Activated naive CD8-positive, alpha-beta T cell treated with anti-CD3 and anti-CD28 coated beads, Interleukin-2, amount 50 U/mL, for 24 hours (primary cell): ENCODE measurements around the gene PTPRN2.

ENCODE experiments used
- ATAC-seq: fragments of 150-1000 bp; cut with Tn5 transposase; one replicate; pipeline ENCODE4 v1.10.0; 2021
- DNase-seq: peaks from one replicate; pipeline ENCODE4 v3.0.0; 2021
- H3K27ac Mint-ChIP-seq: one replicate; pipeline ENCODE4 v1.8.0; 2021; ENCODE audit warnings: mild to moderate bottlenecking, mixed read lengths
- H3K27me3 Mint-ChIP-seq: one replicate; pipeline ENCODE4 v1.8.0; 2021; ENCODE audit warnings: mixed read lengths
- H3K36me3 Mint-ChIP-seq: one replicate; pipeline ENCODE4 v1.8.0; 2021; ENCODE audit warnings: low read depth, mixed read lengths
- H3K4me1 Mint-ChIP-seq: one replicate; pipeline ENCODE4 v1.8.0; 2021; ENCODE audit warnings: mixed read lengths
- H3K4me3 Mint-ChIP-seq: one replicate; pipeline ENCODE4 v1.8.0; 2021; ENCODE audit warnings: mild to moderate bottlenecking, moderate library complexity, mixed read lengths
- H3K9me3 Mint-ChIP-seq: one replicate; pipeline ENCODE4 v1.8.0; 2021; ENCODE audit warnings: mixed read lengths

PTPRN2 gene

GRCh38 chr7:158125721-158126120 is 461.9 kb downstream of the PTPRN2 start:
- H3K4me1 Mint-ChIP-seq = no peaks in the 10 kb centered on the region
- H3K4me3 Mint-ChIP-seq = no peak overlapping the region
- H3K9me3 Mint-ChIP-seq = peaks cover 3% of the 10 kb centered on the region
- H3K27me3 Mint-ChIP-seq = no peaks in the 10 kb centered on the region
- no peak overlapping the region for H3K27ac Mint-ChIP-seq
- H3K36me3 Mint-ChIP-seq = no peaks in the 10 kb centered on the region
- DNase-seq (no peak), ATAC-seq (no peak)

GRCh38 chr7:158125091-158125490 is 462.5 kb downstream of the PTPRN2 start:
- Mint-ChIP-seq H3K27ac (no peak overlapping the region), H3K27me3 (no peaks in the 10 kb centered on the region), H3K9me3 (peaks cover 3% of the 10 kb centered on the region), H3K4me1 (no peaks in the 10 kb centered on the region), H3K36me3 (no peaks in the 10 kb centered on the region), H3K4me3 (no peak overlapping the region)
- ATAC-seq (no peak), DNase-seq (no peak)

GRCh38 chr7:158124671-158125079 is 462.9 kb downstream of the PTPRN2 start:
- Mint-ChIP-seq H3K4me1 (no peaks in the 10 kb centered on the region), H3K27ac (no peak overlapping the region), H3K9me3 (peaks cover 3% of the 10 kb centered on the region), H3K36me3 (no peaks in the 10 kb centered on the region), H3K27me3 (no peaks in the 10 kb centered on the region), H3K4me3 (no peak overlapping the region)
- ATAC-seq (no peak), DNase-seq (no peak)

- Mint-ChIP-seq H3K4me3 (no peak overlapping the region), H3K4me1 (no peaks in the 10 kb centered on the region), H3K27ac (no peak overlapping the region), H3K27me3 (no peaks in the 10 kb centered on the region), H3K36me3 (no peaks in the 10 kb centered on the region), H3K9me3 (peaks cover 9% of the 10 kb centered on the region)
- ATAC-seq (no peak), DNase-seq (no peak)
Observed at GRCh38 chr7:158123753-158124152, 463.9 kb downstream of the PTPRN2 start.

GRCh38 chr7:158123214-158123613 is 464.4 kb downstream of the PTPRN2 start:
- Mint-ChIP-seq H3K36me3 (no peaks in the 10 kb centered on the region), H3K4me1 (no peaks in the 10 kb centered on the region), H3K4me3 (no peak overlapping the region), H3K27ac (no peak overlapping the region), H3K27me3 (no peaks in the 10 kb centered on the region), H3K9me3 (peaks cover 9% of the 10 kb centered on the region)
- no peak for DNase-seq
- ATAC-seq = no peak

- no peaks in the 10 kb centered on the region for H3K4me1 Mint-ChIP-seq
- H3K27me3 Mint-ChIP-seq = no peaks in the 10 kb centered on the region
- H3K27ac Mint-ChIP-seq = no peak overlapping the region
- no peaks in the 10 kb centered on the region for H3K36me3 Mint-ChIP-seq
- H3K9me3 Mint-ChIP-seq = peaks cover 21% of the 10 kb centered on the region
- no peak for ATAC-seq
- no peak for DNase-seq
- no peak overlapping the region for H3K4me3 Mint-ChIP-seq
Observed at GRCh38 chr7:158121441-158122045, 466.1 kb downstream of the PTPRN2 start.

GRCh38 chr7:158120716-158121115 is 466.9 kb downstream of the PTPRN2 start:
- Mint-ChIP-seq H3K4me3 (no peak overlapping the region), H3K27me3 (no peaks in the 10 kb centered on the region)

GRCh38 chr7:158120316-158120715 is 467.3 kb downstream of the PTPRN2 start:
- Mint-ChIP-seq H3K9me3 (peaks cover 23% of the 10 kb centered on the region), H3K4me3 (no peak overlapping the region), H3K27me3 (no peaks in the 10 kb centered on the region), H3K27ac (no peak overlapping the region), H3K36me3 (no peaks in the 10 kb centered on the region), H3K4me1 (no peaks in the 10 kb centered on the region)
- DNase-seq (no peak), ATAC-seq (no peak)

More at GRCh38 chr7:158120716-158121115, 466.9 kb downstream of the PTPRN2 start:
- Mint-ChIP-seq H3K4me1 (no peaks in the 10 kb centered on the region), H3K9me3 (peaks cover 22% of the 10 kb centered on the region), H3K27ac (no peak overlapping the region), H3K36me3 (no peaks in the 10 kb centered on the region)
- DNase-seq (no peak), ATAC-seq (no peak)

- DNase-seq (no peak), ATAC-seq (no peak)
- H3K9me3 Mint-ChIP-seq = peaks cover 38% of the 10 kb centered on the region
- no peaks in the 10 kb centered on the region for H3K4me1 Mint-ChIP-seq
- no peaks in the 10 kb centered on the region for H3K36me3 Mint-ChIP-seq
- no peak overlapping the region for H3K27ac Mint-ChIP-seq
- no peaks in the 10 kb centered on the region for H3K27me3 Mint-ChIP-seq
- no peak overlapping the region for H3K4me3 Mint-ChIP-seq
Observed at GRCh38 chr7:158117341-158118222, 470.0 kb downstream of the PTPRN2 start.

- DNase-seq (no peak), ATAC-seq (no peak)
- no peak overlapping the region for H3K4me3 Mint-ChIP-seq
- H3K36me3 Mint-ChIP-seq = no peaks in the 10 kb centered on the region
- H3K27me3 Mint-ChIP-seq = no peaks in the 10 kb centered on the region
- H3K4me1 Mint-ChIP-seq = no peaks in the 10 kb centered on the region
- H3K27ac Mint-ChIP-seq = no peak overlapping the region
- H3K9me3 Mint-ChIP-seq = peaks cover 38% of the 10 kb centered on the region
Observed at GRCh38 chr7:158116235-158116634, 471.4 kb downstream of the PTPRN2 start.

- Mint-ChIP-seq H3K4me3 (no peak overlapping the region), H3K4me1 (no peaks in the 10 kb centered on the region), H3K36me3 (no peaks in the 10 kb centered on the region), H3K27ac (no peak overlapping the region), H3K27me3 (no peaks in the 10 kb centered on the region), H3K9me3 (peaks cover 38% of the 10 kb centered on the region)
- ATAC-seq = no peak
- DNase-seq = no peak
Observed at GRCh38 chr7:158114056-158114850, 473.4 kb downstream of the PTPRN2 start.

- no peak for DNase-seq
- no peak overlapping the region for H3K4me3 Mint-ChIP-seq
- no peak overlapping the region for H3K27ac Mint-ChIP-seq
Observed at GRCh38 chr7:158113321-158114025, 474.1 kb downstream of the PTPRN2 start.

GRCh38 chr7:158112571-158113320 is 474.9 kb downstream of the PTPRN2 start:
- Mint-ChIP-seq H3K4me1 (no peaks in the 10 kb centered on the region), H3K27me3 (peaks cover 3% of the 10 kb centered on the region), H3K36me3 (no peaks in the 10 kb centered on the region), H3K4me3 (no peak overlapping the region), H3K9me3 (peaks cover 36% of the 10 kb centered on the region), H3K27ac (no peak overlapping the region)
- no peak for DNase-seq
- no peak for ATAC-seq

More at GRCh38 chr7:158113321-158114025, 474.1 kb downstream of the PTPRN2 start:
- H3K9me3 Mint-ChIP-seq = peaks cover 36% of the 10 kb centered on the region
- no peaks in the 10 kb centered on the region for H3K4me1 Mint-ChIP-seq
- no peaks in the 10 kb centered on the region for H3K36me3 Mint-ChIP-seq
- H3K27me3 Mint-ChIP-seq = no peaks in the 10 kb centered on the region
- no peak for ATAC-seq
